ENCODE results near the gene UBR4. TPM values are rescaled to one million over a fixed set of nuclear protein-coding genes. Genes with fewer than 3 reads are reported as not detected.
A peak's percentile ranks its signal among the peaks of the same experiment; 100 is the strongest.

UBR4 gene
- total and polyA plus RNA-seq, 7 experiments from 2014 or later = 18.9 to 174 (median 151) TPM

DNA sequence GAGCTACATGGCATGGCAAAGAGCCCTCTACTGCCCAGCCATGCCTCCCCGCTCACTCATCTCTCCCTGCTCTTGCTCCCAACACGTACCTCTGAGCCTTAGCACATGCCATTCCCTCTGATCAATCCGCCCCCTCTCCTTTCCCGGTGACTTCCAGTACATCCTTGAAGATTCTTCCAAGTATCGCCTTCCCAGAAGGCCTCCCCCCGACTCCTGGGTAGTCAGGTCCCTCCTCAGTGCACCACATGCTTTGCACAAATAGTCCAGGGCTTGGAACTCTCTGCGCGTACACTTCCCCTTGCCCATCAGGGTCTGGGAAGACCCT lies 176.6 kb downstream of the UBR4 start:
- no peak for DNase-seq
- no peaks in the 10 kb centered on the region for H3K27me3 ChIP-seq (ENCODE audit: control insufficient read depth in 2 of 2, insufficient read depth in 2 of 2, low read length in 2 of 2)
- POLR2A ChIA-PET = no interaction called here
- H3K27ac Mint-ChIP-seq = no peak overlapping the region
- H3K4me3 Mint-ChIP-seq = no peak overlapping the region
- CTCF ChIA-PET = no interaction called here
- H3K4me1 ChIP-seq (ENCODE audit: control insufficient read depth in 2 of 2, insufficient read depth in 2 of 2, low read length in 2 of 2) = no peaks in the 10 kb centered on the region
- no peak for ATAC-seq
- H3K4me3 ChIP-seq (ENCODE audit: low read length) = no peak overlapping the region
- H3K9me3 ChIP-seq (ENCODE audit: control insufficient read depth in 2 of 3, low read length in 3 of 3) = no peaks in the 10 kb centered on the region
- intact Hi-C loops (cut with micrococcal nuclease) = no loop called here
- no peaks in the 10 kb centered on the region for H3K36me3 ChIP-seq (ENCODE audit: control insufficient read depth in 2 of 3, insufficient read depth in 3 of 3, low read length in 3 of 3)
- H3K27ac ChIP-seq (ENCODE audit: low read depth, low read length) = no peak overlapping the region
- H3K27me3 Mint-ChIP-seq = peaks cover 0 to 26% (median 0%) of the 10 kb centered on the region in 5 donors
- no peaks in the 10 kb centered on the region for H3K36me3 Mint-ChIP-seq
- peaks cover 0 to 4% (median 0%) of the 10 kb centered on the region in 7 donors for H3K4me1 Mint-ChIP-seq
- peaks cover 0 to 2% (median 0%) of the 10 kb centered on the region in 11 donors for H3K9me3 Mint-ChIP-seq

DNA sequence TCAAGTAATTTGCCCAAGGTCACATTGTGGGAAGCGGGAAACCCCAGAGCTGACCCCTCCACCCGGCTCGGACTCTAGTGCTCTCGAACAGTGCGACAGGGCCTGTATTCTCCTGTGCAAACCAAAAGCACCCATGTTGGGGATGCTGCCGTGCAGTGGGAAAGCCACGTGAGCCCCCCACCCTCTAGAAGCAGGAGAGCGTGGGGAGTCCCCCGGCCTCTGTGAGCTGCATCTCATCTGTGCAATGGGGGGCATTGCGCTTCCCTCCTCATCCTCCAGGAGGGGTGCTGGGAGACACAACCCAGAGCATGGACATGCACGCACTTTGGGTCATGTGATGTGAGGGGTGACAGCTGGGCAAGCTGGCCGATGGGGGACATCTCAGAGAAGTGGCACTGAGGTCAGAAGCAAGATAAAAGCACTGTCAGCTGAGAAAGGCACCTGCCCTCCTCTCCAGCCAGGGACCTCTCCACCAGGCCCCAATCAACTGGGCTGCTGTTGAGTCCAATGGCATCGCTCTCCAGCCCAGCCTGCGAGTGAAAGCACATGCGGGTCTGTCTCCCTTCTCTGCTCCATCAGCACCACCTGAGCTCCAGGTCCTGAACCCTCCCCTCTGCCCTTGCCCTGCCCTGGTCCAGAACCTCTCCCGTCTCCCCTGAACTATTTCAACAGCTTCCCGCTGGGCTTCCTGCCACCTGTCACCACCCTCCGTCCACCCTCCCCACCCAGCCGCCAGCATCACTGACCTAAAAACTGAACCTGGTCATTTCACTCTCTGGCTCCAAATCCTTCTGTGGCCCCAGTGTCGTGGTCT lies 177.2 kb downstream of the UBR4 start:
- Histone ChIP-seq H3K27me3 (ENCODE audit: control insufficient read depth in 2 of 2, insufficient read depth in 2 of 2, low read length in 2 of 2) (no peaks in the 10 kb centered on the region), H3K4me1 (ENCODE audit: control insufficient read depth in 2 of 2, insufficient read depth in 2 of 2, low read length in 2 of 2) (no peaks in the 10 kb centered on the region), H3K4me3 (ENCODE audit: low read length) (no peak overlapping the region), H3K9me3 (ENCODE audit: control insufficient read depth in 2 of 3, low read length in 3 of 3) (no peaks in the 10 kb centered on the region), H3K36me3 (ENCODE audit: control insufficient read depth in 2 of 3, insufficient read depth in 3 of 3, low read length in 3 of 3) (no peaks in the 10 kb centered on the region), H3K27ac (ENCODE audit: low read depth, low read length) (no peak overlapping the region)
- Mint-ChIP-seq H3K9me3 (peaks cover 0 to 2% (median 0%) of the 10 kb centered on the region in 11 donors), H3K27me3 (peaks cover 0 to 27% (median 0%) of the 10 kb centered on the region in 5 donors), H3K4me1 (peaks cover 0 to 4% (median 2%) of the 10 kb centered on the region in 7 donors), H3K27ac (no peak overlapping the region), H3K4me3 (no peak overlapping the region), H3K36me3 (no peaks in the 10 kb centered on the region)
- DNase-seq (no peak), ATAC-seq (no peak)
- ChIA-PET CTCF (no interaction called here), POLR2A (no interaction called here)
- intact Hi-C loops (cut with micrococcal nuclease) = no loop called here

DNA sequence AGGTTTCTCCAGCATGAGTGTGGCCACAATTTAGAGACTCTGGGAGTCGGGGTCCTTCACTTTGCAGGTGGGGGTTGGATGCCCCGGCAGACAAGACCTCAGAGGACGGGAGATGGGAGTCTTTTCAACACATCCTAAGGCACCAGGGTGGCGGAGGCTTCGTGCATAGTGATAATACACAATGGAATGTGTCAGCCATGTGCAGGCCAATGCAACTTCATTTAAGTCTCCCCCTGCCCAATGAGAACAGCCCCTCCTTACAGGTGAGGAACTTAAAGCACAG lies 177.7 kb downstream of the UBR4 start:
- Mint-ChIP-seq H3K36me3 (no peaks in the 10 kb centered on the region), H3K9me3 (peaks cover 0 to 2% (median 0%) of the 10 kb centered on the region in 11 donors), H3K4me3 (no peak overlapping the region), H3K27me3 (peaks cover 0 to 27% (median 0%) of the 10 kb centered on the region in 5 donors), H3K27ac (no peak overlapping the region), H3K4me1 (peaks cover 0 to 5% (median 4%) of the 10 kb centered on the region in 7 donors)
- H3K4me3 ChIP-seq (ENCODE audit: low read length) = no peak overlapping the region
- ChIA-PET CTCF (no interaction called here), POLR2A (no interaction called here)
- no peak overlapping the region for H3K27ac ChIP-seq (ENCODE audit: low read depth, low read length)
- DNase-seq (no peak), ATAC-seq (no peak)
- no peaks in the 10 kb centered on the region for H3K4me1 ChIP-seq (ENCODE audit: control insufficient read depth in 2 of 2, insufficient read depth in 2 of 2, low read length in 2 of 2)
- intact Hi-C loops (cut with micrococcal nuclease) = no loop called here
- H3K36me3 ChIP-seq (ENCODE audit: control insufficient read depth in 2 of 3, insufficient read depth in 3 of 3, low read length in 3 of 3) = no peaks in the 10 kb centered on the region
- no peaks in the 10 kb centered on the region for H3K27me3 ChIP-seq (ENCODE audit: control insufficient read depth in 2 of 2, insufficient read depth in 2 of 2, low read length in 2 of 2)
- no peaks in the 10 kb centered on the region for H3K9me3 ChIP-seq (ENCODE audit: control insufficient read depth in 2 of 3, low read length in 3 of 3)

DNA sequence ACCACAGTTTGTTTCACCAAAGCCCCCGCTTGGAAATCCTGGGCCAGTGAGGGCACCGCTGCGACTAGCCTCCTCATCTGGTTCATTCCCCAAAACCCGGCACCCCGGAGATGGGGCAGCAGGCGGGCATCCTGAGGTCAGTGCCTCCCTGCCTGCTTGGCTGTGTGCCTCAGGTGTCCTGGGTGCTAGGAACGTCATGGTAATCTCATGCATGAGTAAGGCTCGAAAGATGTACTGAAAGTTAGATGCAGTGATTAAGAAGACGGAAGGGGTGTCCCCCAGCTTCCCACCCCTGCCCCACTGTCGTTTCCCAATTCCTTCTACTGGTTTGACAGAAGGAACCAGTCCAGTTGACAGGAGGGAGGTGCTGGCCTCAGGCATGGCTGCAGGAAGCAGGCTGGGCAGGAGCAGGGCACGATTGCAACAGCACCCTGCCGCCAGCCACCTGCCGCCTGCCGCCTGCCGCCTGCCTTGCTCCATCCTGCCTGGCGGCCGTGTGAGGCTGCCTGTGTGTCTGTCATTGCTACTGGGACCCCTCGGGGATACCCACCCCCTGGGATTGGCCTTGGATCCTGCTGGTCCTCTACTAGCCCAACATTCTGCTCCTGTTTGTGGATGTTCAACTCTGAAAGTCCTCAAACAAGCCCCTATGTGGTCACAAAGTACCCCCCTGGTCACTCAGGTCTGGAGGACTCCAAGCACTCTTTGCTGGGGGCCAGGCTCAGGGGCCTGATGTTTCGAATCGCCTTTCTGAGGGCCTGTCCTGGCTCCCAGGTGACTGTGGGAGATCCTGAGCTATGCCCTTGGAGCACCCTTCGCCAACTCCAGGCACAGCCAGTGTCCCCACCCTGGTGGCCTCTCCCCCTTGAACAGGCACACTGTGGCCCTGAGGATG lies 180.6 kb downstream of the UBR4 start:
- Mint-ChIP-seq H3K4me1 (peaks cover 0 to 8% (median 4%) of the 10 kb centered on the region in 7 donors), H3K9me3 (peaks cover 0 to 5% (median 2%) of the 10 kb centered on the region in 11 donors), H3K4me3 (no peak overlapping the region), H3K36me3 (peaks cover 0 to 3% (median 0%) of the 10 kb centered on the region in 5 donors), H3K27ac (no peak overlapping the region), H3K27me3 (peaks cover 0 to 32% (median 2%) of the 10 kb centered on the region in 5 donors)
- intact Hi-C loops (cut with micrococcal nuclease) = no loop called here
- H3K36me3 ChIP-seq (ENCODE audit: control insufficient read depth in 2 of 3, insufficient read depth in 3 of 3, low read length in 3 of 3) = no peaks in the 10 kb centered on the region
- no peak overlapping the region for H3K27ac ChIP-seq (ENCODE audit: low read depth, low read length)
- H3K27me3 ChIP-seq (ENCODE audit: control insufficient read depth in 2 of 2, insufficient read depth in 2 of 2, low read length in 2 of 2) = no peaks in the 10 kb centered on the region
- no peaks in the 10 kb centered on the region for H3K9me3 ChIP-seq (ENCODE audit: control insufficient read depth in 2 of 3, low read length in 3 of 3)
- ChIA-PET POLR2A (no interaction called here), CTCF (no interaction called here)
- no peak for DNase-seq
- no peak for ATAC-seq
- H3K4me3 ChIP-seq (ENCODE audit: low read length) = no peak overlapping the region
- H3K4me1 ChIP-seq (ENCODE audit: control insufficient read depth in 2 of 2, insufficient read depth in 2 of 2, low read length in 2 of 2) = no peaks in the 10 kb centered on the region

DNA sequence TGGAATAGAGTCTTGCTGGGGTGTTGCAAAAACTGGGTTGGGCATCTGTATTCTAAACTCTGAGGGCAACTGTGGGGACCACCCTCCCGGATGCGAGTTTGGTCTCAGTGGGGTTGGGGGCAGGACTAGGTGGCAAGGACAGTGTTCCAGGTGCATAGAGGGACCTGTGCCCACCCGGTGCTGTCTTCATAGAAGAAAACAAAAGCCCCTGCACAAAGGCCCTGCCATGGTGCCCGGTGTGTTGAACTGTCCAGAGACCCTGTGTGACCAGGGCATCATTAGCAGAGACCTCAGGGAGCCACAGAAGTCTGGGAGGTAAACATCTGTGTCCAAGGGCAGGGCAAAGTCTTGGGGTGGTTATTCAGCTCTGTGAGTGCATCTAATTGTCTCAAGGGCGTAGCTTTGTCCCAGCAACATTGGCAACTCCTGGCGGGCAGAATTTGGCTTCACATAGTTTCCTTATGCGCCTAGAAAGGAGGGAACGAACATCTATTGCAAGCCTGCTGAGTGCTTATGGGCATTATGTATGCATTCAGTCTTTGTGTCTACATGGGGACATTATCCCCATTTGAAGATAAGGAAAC lies 181.4 kb downstream of the UBR4 start:
- no peaks in the 10 kb centered on the region for H3K27me3 ChIP-seq (ENCODE audit: control insufficient read depth in 2 of 2, insufficient read depth in 2 of 2, low read length in 2 of 2)
- H3K4me1 ChIP-seq (ENCODE audit: control insufficient read depth in 2 of 2, insufficient read depth in 2 of 2, low read length in 2 of 2) = no peaks in the 10 kb centered on the region
- intact Hi-C loops (cut with micrococcal nuclease) = no loop called here
- DNase-seq = no peak
- no peak overlapping the region for H3K4me3 Mint-ChIP-seq
- peaks cover 0 to 12% (median 6%) of the 10 kb centered on the region in 11 donors for H3K9me3 Mint-ChIP-seq
- no peaks in the 10 kb centered on the region for H3K36me3 ChIP-seq (ENCODE audit: control insufficient read depth in 2 of 3, insufficient read depth in 3 of 3, low read length in 3 of 3)
- no peak overlapping the region for H3K27ac Mint-ChIP-seq
- H3K4me1 Mint-ChIP-seq = peaks cover 0 to 8% (median 4%) of the 10 kb centered on the region in 7 donors
- no peak for ATAC-seq
- H3K27me3 Mint-ChIP-seq = peaks cover 0 to 34% (median 10%) of the 10 kb centered on the region in 5 donors
- CTCF ChIA-PET = no interaction called here
- no peaks in the 10 kb centered on the region for H3K9me3 ChIP-seq (ENCODE audit: control insufficient read depth in 2 of 3, low read length in 3 of 3)
- H3K4me3 ChIP-seq (ENCODE audit: low read length) = no peak overlapping the region
- POLR2A ChIA-PET = no interaction called here
- H3K27ac ChIP-seq (ENCODE audit: low read depth, low read length) = no peak overlapping the region
- H3K36me3 Mint-ChIP-seq = peaks cover 0 to 8% (median 0%) of the 10 kb centered on the region in 5 donors

DNA sequence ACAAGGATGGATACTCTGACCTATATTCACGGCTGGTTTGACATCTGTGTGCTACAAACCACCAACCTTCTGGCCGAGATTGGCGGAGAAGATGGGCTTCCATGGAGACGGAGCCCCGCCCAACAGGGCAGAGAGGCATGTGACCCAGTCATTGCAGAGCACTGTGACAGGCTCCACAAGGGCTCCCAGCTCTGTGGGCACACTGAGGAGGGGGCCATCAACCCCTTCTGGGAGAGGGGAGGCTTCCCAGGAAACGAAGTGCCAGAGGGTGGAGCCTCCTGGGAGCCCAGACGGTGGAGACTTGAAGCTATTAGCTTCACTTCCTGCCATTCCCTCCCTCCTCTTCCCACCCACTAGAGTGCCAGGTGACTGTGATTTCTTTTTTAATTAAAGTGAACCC lies 182.0 kb downstream of the UBR4 start:
- ChIA-PET CTCF (no interaction called here), POLR2A (no interaction called here)
- Histone ChIP-seq H3K9me3 (ENCODE audit: control insufficient read depth in 2 of 3, low read length in 3 of 3) (no peaks in the 10 kb centered on the region), H3K4me1 (ENCODE audit: control insufficient read depth in 2 of 2, insufficient read depth in 2 of 2, low read length in 2 of 2) (no peaks in the 10 kb centered on the region), H3K27me3 (ENCODE audit: control insufficient read depth in 2 of 2, insufficient read depth in 2 of 2, low read length in 2 of 2) (no peaks in the 10 kb centered on the region), H3K36me3 (ENCODE audit: control insufficient read depth in 2 of 3, insufficient read depth in 3 of 3, low read length in 3 of 3) (no peaks in the 10 kb centered on the region), H3K27ac (ENCODE audit: low read depth, low read length) (no peak overlapping the region), H3K4me3 (ENCODE audit: low read length) (no peak overlapping the region)
- H3K9me3 Mint-ChIP-seq = peaks cover 0 to 17% (median 6%) of the 10 kb centered on the region in 11 donors
- ATAC-seq = no peak
- peak overlapping the region in 1 of 10 donors; percentile 0 for H3K4me3 Mint-ChIP-seq
- DNase-seq = no peak
- peaks cover 0 to 8% (median 4%) of the 10 kb centered on the region in 7 donors for H3K4me1 Mint-ChIP-seq
- H3K36me3 Mint-ChIP-seq = peaks cover 0 to 8% (median 0%) of the 10 kb centered on the region in 5 donors
- H3K27ac Mint-ChIP-seq = no peak overlapping the region
- intact Hi-C loops (cut with micrococcal nuclease) = no loop called here
- H3K27me3 Mint-ChIP-seq = peaks cover 0 to 36% (median 10%) of the 10 kb centered on the region in 5 donors

Measured in naive thymus-derived CD4-positive, alpha-beta T cell (primary cell).